ENCODE measurements around the gene GPAT3.
"Not testable (repeated sequence)": the region's sequence is repeated elsewhere in the genome, so short reads cannot be mapped to it uniquely, and the experiment has no call there.

GPAT3 gene

GRCh38 chr4:83556816-83557215 is 20.9 kb downstream of the GPAT3 start:
- H3K27me3 ChIP-seq (ENCODE audit: control insufficient read depth, insufficient read depth, low read length), result no peaks in the 10 kb centered on the region
- no peaks in the 10 kb centered on the region for H3K9me3 ChIP-seq (ENCODE audit: control insufficient read depth, low read depth, low read length)
- no peaks in the 10 kb centered on the region for H3K4me1 ChIP-seq (ENCODE audit: control insufficient read depth, low read depth, low read length)
- H3K9ac ChIP-seq (ENCODE audit: low read length), result no peak overlapping the region
- H3K27ac ChIP-seq (ENCODE audit: low read length), result no peak overlapping the region
- no peaks in the 10 kb centered on the region for H3K36me3 ChIP-seq (ENCODE audit: control insufficient read depth, low read depth, low read length)
- no peak overlapping the region for H3K4me3 ChIP-seq (ENCODE audit: low read length)

- no peaks in the 10 kb centered on the region for H3K4me1 ChIP-seq (ENCODE audit: control insufficient read depth, low read depth, low read length)
These were observed 22.2 kb downstream of the GPAT3 start for GRCh38 chr4:83558059-83558653.

DNA sequence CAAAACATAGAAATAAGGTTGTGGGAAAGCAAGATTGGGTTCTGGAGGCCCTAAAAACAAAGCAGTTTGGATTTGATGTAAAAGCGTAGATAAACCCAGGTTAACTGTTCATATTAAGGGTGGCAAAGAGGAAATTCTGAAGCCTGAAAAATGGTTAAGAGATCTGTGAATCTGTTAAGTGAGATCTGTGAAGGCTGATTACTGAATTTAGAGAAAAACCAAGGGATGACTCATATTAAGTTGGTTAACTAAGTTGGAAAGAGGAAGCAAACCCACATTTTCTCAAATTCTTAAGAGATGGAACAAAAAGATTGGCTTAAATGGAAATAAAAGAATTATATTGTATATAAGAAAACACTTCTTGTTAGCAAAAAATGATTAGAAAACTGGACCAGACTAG is 22.8 kb downstream of the GPAT3 start:
- no peak overlapping the region for H3K4me3 ChIP-seq (ENCODE audit: low read length)
- H3K4me1 ChIP-seq (ENCODE audit: control insufficient read depth, low read depth, low read length), result no peaks in the 10 kb centered on the region
- no peaks in the 10 kb centered on the region for H3K9me3 ChIP-seq (ENCODE audit: control insufficient read depth, low read depth, low read length)
- no peaks in the 10 kb centered on the region for H3K27me3 ChIP-seq (ENCODE audit: control insufficient read depth, insufficient read depth, low read length)
- H3K27ac ChIP-seq (ENCODE audit: low read length), result no peak overlapping the region
- no peak overlapping the region for H3K9ac ChIP-seq (ENCODE audit: low read length)
- no peaks in the 10 kb centered on the region for H3K36me3 ChIP-seq (ENCODE audit: control insufficient read depth, low read depth, low read length)

More at GRCh38 chr4:83558059-83558653, 22.2 kb downstream of the GPAT3 start:
- H3K9me3 ChIP-seq (ENCODE audit: control insufficient read depth, low read depth, low read length), result no peaks in the 10 kb centered on the region
- no peak overlapping the region for H3K9ac ChIP-seq (ENCODE audit: low read length)
- no peak overlapping the region for H3K27ac ChIP-seq (ENCODE audit: low read length)
- H3K4me3 ChIP-seq (ENCODE audit: low read length), result no peak overlapping the region
- H3K27me3 ChIP-seq (ENCODE audit: control insufficient read depth, insufficient read depth, low read length), result no peaks in the 10 kb centered on the region
- no peaks in the 10 kb centered on the region for H3K36me3 ChIP-seq (ENCODE audit: control insufficient read depth, low read depth, low read length)

GRCh38 chr4:83560523-83560922 is 24.6 kb downstream of the GPAT3 start:
- no peaks in the 10 kb centered on the region for H3K4me1 ChIP-seq (ENCODE audit: control insufficient read depth, low read depth, low read length)
- no peak overlapping the region for H3K27ac ChIP-seq (ENCODE audit: low read length)
- H3K36me3 ChIP-seq (ENCODE audit: control insufficient read depth, low read depth, low read length), result no peaks in the 10 kb centered on the region
- no peaks in the 10 kb centered on the region for H3K9me3 ChIP-seq (ENCODE audit: control insufficient read depth, low read depth, low read length)
- H3K9ac ChIP-seq (ENCODE audit: low read length), result no peak overlapping the region
- no peaks in the 10 kb centered on the region for H3K27me3 ChIP-seq (ENCODE audit: control insufficient read depth, insufficient read depth, low read length)
- H3K4me3 ChIP-seq (ENCODE audit: low read length), result no peak overlapping the region

- Histone ChIP-seq H3K36me3 (ENCODE audit: control insufficient read depth, low read depth, low read length) (no peaks in the 10 kb centered on the region), H3K4me1 (ENCODE audit: control insufficient read depth, low read depth, low read length) (no peaks in the 10 kb centered on the region), H3K9ac (ENCODE audit: low read length) (no peak overlapping the region), H3K27ac (ENCODE audit: low read length) (no peak overlapping the region), H3K27me3 (ENCODE audit: control insufficient read depth, insufficient read depth, low read length) (no peaks in the 10 kb centered on the region), H3K9me3 (ENCODE audit: control insufficient read depth, low read depth, low read length) (no peaks in the 10 kb centered on the region), H3K4me3 (ENCODE audit: low read length) (no peak overlapping the region)
These were observed 25.5 kb downstream of the GPAT3 start for GRCh38 chr4:83561381-83561780.

DNA sequence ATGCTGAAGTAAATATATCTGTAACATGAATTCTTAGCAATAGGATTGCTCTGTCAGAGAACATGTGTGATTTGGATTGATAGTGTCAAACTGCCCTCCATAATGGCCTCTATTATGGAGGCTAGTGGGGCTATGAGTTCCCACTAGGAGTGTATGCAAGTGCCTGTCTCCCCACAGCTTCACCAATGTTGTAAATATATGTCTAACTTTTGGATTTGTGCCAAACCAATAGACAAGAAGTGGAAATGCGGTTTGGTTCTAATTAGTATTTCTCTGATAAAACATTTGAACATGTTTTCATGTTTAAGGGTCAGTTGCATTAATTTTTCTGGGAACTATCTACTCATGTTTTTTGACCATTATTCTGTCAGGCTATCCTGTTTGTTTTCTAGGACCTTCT is 28.1 kb downstream of the GPAT3 start:
- Histone ChIP-seq H3K27me3 (ENCODE audit: control insufficient read depth, insufficient read depth, low read length) (no peaks in the 10 kb centered on the region), H3K4me3 (ENCODE audit: low read length) (no peak overlapping the region), H3K4me1 (ENCODE audit: control insufficient read depth, low read depth, low read length) (no peaks in the 10 kb centered on the region), H3K36me3 (ENCODE audit: control insufficient read depth, low read depth, low read length) (no peaks in the 10 kb centered on the region), H3K9me3 (ENCODE audit: control insufficient read depth, low read depth, low read length) (no peaks in the 10 kb centered on the region), H3K27ac (ENCODE audit: low read length) (no peak overlapping the region), H3K9ac (ENCODE audit: low read length) (no peak overlapping the region)

DNA sequence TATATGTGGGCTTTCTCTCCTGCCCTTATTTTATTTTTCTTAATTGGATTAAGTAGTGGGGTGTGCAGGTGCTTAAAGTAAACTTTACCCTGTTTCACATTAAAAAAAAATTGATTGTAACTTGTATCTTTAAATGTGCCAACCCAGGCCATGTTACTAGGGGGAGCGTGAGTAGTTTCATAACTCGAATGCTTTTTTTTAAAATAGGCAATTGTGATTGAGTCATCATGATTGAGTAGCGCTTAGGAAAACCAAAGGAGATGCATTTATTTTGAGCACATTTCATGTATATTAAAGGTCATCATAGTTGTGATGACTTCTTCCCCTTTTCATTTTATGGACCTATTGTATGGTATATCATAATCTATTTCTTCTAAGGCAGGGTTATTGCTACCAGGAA is 32.2 kb downstream of the GPAT3 start:
- H3K9ac ChIP-seq (ENCODE audit: low read length), result no peak overlapping the region
- H3K4me3 ChIP-seq (ENCODE audit: low read length), result no peak overlapping the region
- no peaks in the 10 kb centered on the region for H3K36me3 ChIP-seq (ENCODE audit: control insufficient read depth, low read depth, low read length)
- H3K27ac ChIP-seq (ENCODE audit: low read length), result no peak overlapping the region
- no peaks in the 10 kb centered on the region for H3K4me1 ChIP-seq (ENCODE audit: control insufficient read depth, low read depth, low read length)
- no peaks in the 10 kb centered on the region for H3K9me3 ChIP-seq (ENCODE audit: control insufficient read depth, low read depth, low read length)
- no peaks in the 10 kb centered on the region for H3K27me3 ChIP-seq (ENCODE audit: control insufficient read depth, insufficient read depth, low read length)

- no peaks in the 10 kb centered on the region for H3K9me3 ChIP-seq (ENCODE audit: control insufficient read depth, low read depth, low read length)
- H3K4me1 ChIP-seq (ENCODE audit: control insufficient read depth, low read depth, low read length), result no peaks in the 10 kb centered on the region
- H3K9ac ChIP-seq (ENCODE audit: low read length), result no peak overlapping the region
- H3K27ac ChIP-seq (ENCODE audit: low read length), result no peak overlapping the region
- no peaks in the 10 kb centered on the region for H3K36me3 ChIP-seq (ENCODE audit: control insufficient read depth, low read depth, low read length)
- no peaks in the 10 kb centered on the region for H3K27me3 ChIP-seq (ENCODE audit: control insufficient read depth, insufficient read depth, low read length)
- no peak overlapping the region for H3K4me3 ChIP-seq (ENCODE audit: low read length)
These were observed 33.5 kb downstream of the GPAT3 start for GRCh38 chr4:83569429-83569828.

DNA sequence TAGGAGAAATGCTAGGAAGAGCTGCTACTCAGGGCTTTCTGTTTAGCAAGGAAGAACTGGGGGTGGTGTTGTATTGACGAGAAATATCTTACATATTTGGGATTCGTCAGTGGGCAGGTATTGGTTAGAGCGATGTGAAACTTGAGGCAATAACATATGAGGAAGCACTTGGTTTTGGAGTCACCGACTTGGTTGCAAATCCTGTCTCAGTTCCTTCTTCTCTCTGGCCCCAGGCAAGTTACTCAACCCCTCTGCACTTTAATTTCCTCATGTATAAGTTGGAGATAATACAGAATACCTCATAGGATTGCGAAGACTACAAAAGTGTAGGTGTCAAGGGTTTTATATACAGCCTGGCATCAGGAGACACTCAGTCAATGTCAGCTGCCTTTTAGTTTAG is 34.1 kb downstream of the GPAT3 start:
- Histone ChIP-seq H3K27me3 (ENCODE audit: control insufficient read depth, insufficient read depth, low read length) (no peaks in the 10 kb centered on the region), H3K4me1 (ENCODE audit: control insufficient read depth, low read depth, low read length) (no peaks in the 10 kb centered on the region), H3K27ac (ENCODE audit: low read length) (no peak overlapping the region), H3K9me3 (ENCODE audit: control insufficient read depth, low read depth, low read length) (no peaks in the 10 kb centered on the region), H3K36me3 (ENCODE audit: control insufficient read depth, low read depth, low read length) (no peaks in the 10 kb centered on the region), H3K4me3 (ENCODE audit: low read length) (no peak overlapping the region), H3K9ac (ENCODE audit: low read length) (no peak overlapping the region)

DNA sequence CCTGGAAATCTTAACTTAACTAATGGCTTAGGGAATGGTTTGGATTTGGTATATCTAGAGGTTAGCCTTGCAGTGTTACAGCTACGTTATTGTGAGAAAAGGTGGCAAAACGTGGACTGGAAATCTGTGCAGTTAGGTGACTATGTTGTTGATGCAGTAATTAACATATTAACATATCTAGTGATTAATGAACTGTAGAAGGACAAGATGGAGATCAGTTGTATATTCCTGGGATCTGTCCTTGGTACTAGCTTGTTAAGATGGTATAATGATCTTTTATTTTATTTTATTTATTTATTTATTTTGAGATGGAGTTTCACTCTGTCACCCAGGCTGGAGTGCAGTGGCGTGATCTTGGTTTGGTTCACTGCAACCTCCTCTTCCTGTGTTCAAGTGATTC is 36.9 kb downstream of the GPAT3 start:
- Histone ChIP-seq H3K9ac (ENCODE audit: low read length) (no peak overlapping the region), H3K9me3 (ENCODE audit: control insufficient read depth, low read depth, low read length) (no peaks in the 10 kb centered on the region), H3K36me3 (ENCODE audit: control insufficient read depth, low read depth, low read length) (no peaks in the 10 kb centered on the region), H3K27me3 (ENCODE audit: control insufficient read depth, insufficient read depth, low read length) (no peaks in the 10 kb centered on the region), H3K27ac (ENCODE audit: low read length) (no peak overlapping the region), H3K4me3 (ENCODE audit: low read length) (no peak overlapping the region), H3K4me1 (ENCODE audit: control insufficient read depth, low read depth, low read length) (no peaks in the 10 kb centered on the region)

- Histone ChIP-seq H3K9ac (ENCODE audit: low read length) (no peak overlapping the region), H3K4me3 (ENCODE audit: low read length) (no peak overlapping the region), H3K36me3 (ENCODE audit: control insufficient read depth, low read depth, low read length) (no peaks in the 10 kb centered on the region), H3K9me3 (ENCODE audit: control insufficient read depth, low read depth, low read length) (no peaks in the 10 kb centered on the region), H3K27ac (ENCODE audit: low read length) (no peak overlapping the region), H3K27me3 (ENCODE audit: control insufficient read depth, insufficient read depth, low read length) (no peaks in the 10 kb centered on the region), H3K4me1 (ENCODE audit: control insufficient read depth, low read depth, low read length) (no peaks in the 10 kb centered on the region)
These were observed 38.3 kb downstream of the GPAT3 start for GRCh38 chr4:83574247-83574646.

GRCh38 chr4:83576237-83576636 is 40.3 kb downstream of the GPAT3 start:
- not testable (repeated sequence) for H3K9ac ChIP-seq (ENCODE audit: low read length); H3K4me1 ChIP-seq (ENCODE audit: control insufficient read depth, low read depth, low read length); H3K27me3 ChIP-seq (ENCODE audit: control insufficient read depth, insufficient read depth, low read length); H3K4me3 ChIP-seq (ENCODE audit: low read length); H3K36me3 ChIP-seq (ENCODE audit: control insufficient read depth, low read depth, low read length); H3K9me3 ChIP-seq (ENCODE audit: control insufficient read depth, low read depth, low read length); H3K27ac ChIP-seq (ENCODE audit: low read length)
